Measurements from ENCODE around the gene MYT1.

- TF ChIP-seq, protein P1, sequence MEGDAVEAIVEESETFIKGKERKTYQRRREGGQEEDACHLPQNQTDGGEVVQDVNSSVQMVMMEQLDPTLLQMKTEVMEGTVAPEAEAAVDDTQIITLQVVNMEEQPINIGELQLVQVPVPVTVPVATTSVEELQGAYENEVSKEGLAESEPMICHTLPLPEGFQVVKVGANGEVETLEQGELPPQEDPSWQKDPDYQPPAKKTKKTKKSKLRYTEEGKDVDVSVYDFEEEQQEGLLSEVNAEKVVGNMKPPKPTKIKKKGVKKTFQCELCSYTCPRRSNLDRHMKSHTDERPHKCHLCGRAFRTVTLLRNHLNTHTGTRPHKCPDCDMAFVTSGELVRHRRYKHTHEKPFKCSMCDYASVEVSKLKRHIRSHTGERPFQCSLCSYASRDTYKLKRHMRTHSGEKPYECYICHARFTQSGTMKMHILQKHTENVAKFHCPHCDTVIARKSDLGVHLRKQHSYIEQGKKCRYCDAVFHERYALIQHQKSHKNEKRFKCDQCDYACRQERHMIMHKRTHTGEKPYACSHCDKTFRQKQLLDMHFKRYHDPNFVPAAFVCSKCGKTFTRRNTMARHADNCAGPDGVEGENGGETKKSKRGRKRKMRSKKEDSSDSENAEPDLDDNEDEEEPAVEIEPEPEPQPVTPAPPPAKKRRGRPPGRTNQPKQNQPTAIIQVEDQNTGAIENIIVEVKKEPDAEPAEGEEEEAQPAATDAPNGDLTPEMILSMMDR (IDR thresholded peaks at IDR 0.05): no peak
- TF ChIP-seq EZH2 (IDR thresholded peaks at IDR 0.05) (no peak), EZH2phosphoT487 (IDR thresholded peaks at IDR 0.05) (no peak)
Observed at GRCh38 chr20:64277571-64278316, 113.5 kb downstream of the MYT1 start.

Data from neural progenitor cell (in vitro differentiated cells).